Heart left ventricle (tissue), 16 donors: ENCODE data around the gene CIART. TPM values are rescaled to one million over a fixed set of nuclear protein-coding genes. Genes with fewer than 3 reads are reported as not detected.
"Not testable (repeated sequence)": the region's sequence is repeated elsewhere in the genome, so short reads cannot be mapped to it uniquely, and the experiment has no call there.

Experiments used
- ATAC-seq, 4 donors: fragments of 200-7000 bp; cut with Tn5 transposase; one replicate each; pipeline ENCODE4 v1.9.1; 2020 to 2022; ENCODE audit warnings: moderate library complexity in 4 of 4, mild to moderate bottlenecking in 3 of 4, moderate number of reproducible peaks in 1 of 4
- DNase-seq, 5 donors: peaks; one replicate each; pipeline ENCODE4 v3.0.0-alpha.2; 2020
- H3K27ac ChIP-seq, 12 donors: fragments of 200-600 bp; sonication (generic) in 4 of 12; one replicate each; pipeline versions ENCODE4 v1.5.0 to v1.8.0; 2016 to 2022; ENCODE audit warnings: mild to moderate bottlenecking in 2 of 12
- H3K27me3 ChIP-seq, 9 donors: fragments of 200-600 bp; sonication (generic) in 2 of 9; one replicate each; pipeline versions ENCODE4 v1.5.1 to v1.8.0; 2016 to 2022; ENCODE audit warnings: mild to moderate bottlenecking in 3 of 9
- H3K36me3 ChIP-seq, 9 donors: fragments of 200-600 bp; sonication (generic) in 2 of 9; one replicate each; pipeline versions ENCODE4 v1.5.0 to v1.8.0; 2018 to 2022; ENCODE audit warnings: mild to moderate bottlenecking in 2 of 9
- H3K4me1 ChIP-seq, 12 donors: fragments of 200-600 bp; sonication (generic) in 4 of 12; one replicate each; pipeline versions ENCODE4 v1.5.0 to v1.8.0; 2016 to 2022; ENCODE audit warnings: mild to moderate bottlenecking in 3 of 12
- H3K4me3 ChIP-seq, 12 donors: fragments of 200-600 bp; sonication (generic) in 4 of 12; one replicate each; pipeline versions ENCODE4 v1.5.0 to v1.8.0; 2017 to 2022; ENCODE audit warnings: mild to moderate bottlenecking in 9 of 12, moderate library complexity in 4 of 12
- H3K9me3 ChIP-seq, 12 donors: fragments of 200-600 bp; sonication (generic) in 4 of 12; one replicate each; pipeline versions ENCODE4 v1.5.0 to v1.8.0; 2016 to 2022; ENCODE audit warnings: mild to moderate bottlenecking in 1 of 12
- POLR2A ChIP-seq, 2 donors: fragments of 450-650 bp; IDR thresholded peaks; one replicate each; pipeline ENCODE4 v1.6.1; 2017; ENCODE audit warnings: antibody characterized with exemption in 2 of 2, mild to moderate bottlenecking in 2 of 2, moderate library complexity in 2 of 2
- WGBS, 4 donors: extraction: QIAGEN DNeasy Blood & Tissue Kit in 2 of 4; methylation state at CpG; one replicate each; pipeline versions ENCODE4 v1.1.5 to v1.1.7; 2013 to 2018; 5-methylcytosine and 5-hydroxymethylcytosine counted together
- intact Hi-C, 10 donors: fragments of 100-400 bp; cut with DNase I; formaldehyde crosslinking; loops; one replicate each; pipeline versions ENCODE4 v1.11.1 to v1.14.2; 2022
- polyA plus RNA-seq, 2 donors: library from polyadenylated mRNA; stranded (reverse); fragments of 200-250 nt; gene quantifications; one replicate each; pipeline ENCODE4 v1.2.3, GENCODE V29; 2013
- total RNA-seq, 9 donors: library from RNA; depleted of rRNA in 2 of 9; stranded (reverse); fragments of >200 nt in 2 of 9; fragmentation: NEBNext Ultra II Directional in 3 of 9; extraction: Animal tissue kit (Norgen Biotek cat#: 25700) in 3 of 9; gene quantifications; one replicate each; pipeline versions ENCODE4 v1.1.0 to v1.2.4, GENCODE V29; 2016 to 2023
- TF ChIP-seq, protein P1 (sequence below), 12 donors: fragments of 200-600 bp; sonication (generic) in 4 of 12; IDR thresholded peaks; one replicate each; pipeline versions ENCODE4 v1.5.0 to v1.8.0; 2018 to 2022; ENCODE audit warnings: antibody characterized with exemption in 12 of 12, mild to moderate bottlenecking in 5 of 12
- donor health status: ischemic (EF 13 %, LVEDD 7.1; RV severe dilation, severe dysfunction).
- donor health status: healthy with polysubstance abuse.
- donor health status: DM: no; HTN: yes; CAD: no.
- donor health status: DM: no; HTN: no; CAD: no.
- donor health status: ischemic (EF 25% LVEDD 6.9; RV normal size, moderate dysfunction).
- donor health status: ischemic (EF 25% LVEDD 5.7; RV mildly dilated, moderate dysfunction).
- donor health status: healthy.
- donor health status: DM: yes; HTN: yes; CAD: no.
- donor health status: ischemic (EF 35%, LVEDD 5.7; RV mildly dilated, moderate dysfunction).
- donor health status: nonischemic (EF 11% LVEDD 7.7; RV severe dilation, severe dysfunction).
- donor health status: DM: yes; HTN: yes; CAD: no.
- donor health status: PGD.
- donor health status: ischemic (EF 29% LVEDD 5.4; RV normal size, mild dysfunction).
- donor health status: nonischemic (EF 23%, LVEDD 6.1; RV moderate dilation, normal function).

Gene CIART
- total and polyA plus RNA-seq, 11 donors = 2.3 to 23.9 (median 7.1) TPM

GRCh38 chr1:150235852-150236613 lies 46.3 kb upstream of the CIART start, which contains the start of gene ANP32E:
ANP32E (minus strand) TSS chr1:150236112; CDS start chr1:150235786, 326 bp downstream.
- H3K36me3 ChIP-seq = peaks cover 0 to 6% (median under 1%) of the 10 kb centered on the region in 9 donors
- peak within 1 kb of the TSS; percentile 78 to 99 (median 96) for H3K4me3 ChIP-seq
- WGBS, 4 donors = 0 to 1% (median 1%) methylated on average over 33 of the region's 33 CpGs
- H3K27me3 ChIP-seq = no peaks in the 10 kb centered on the region
- peak; percentile 96 to 99 (median 98) for ATAC-seq
- H3K27ac ChIP-seq = peak within 1 kb of the TSS; percentile 83 to 100 (median 98)
- intact Hi-C loops = loop anchor here in 1 of 10 donors (5.0 kb wide), 1 partner anchor 91 kb away; no protein-coding TSS in a partner anchor
- H3K9me3 ChIP-seq = no peaks in the 10 kb centered on the region
- DNase-seq = peak; percentile 94 to 97 (median 96)
- TF ChIP-seq POLR2A (IDR thresholded peaks at IDR 0.05) = peak in 1 of 2 donors; percentile 80
- TF ChIP-seq, protein P1, sequence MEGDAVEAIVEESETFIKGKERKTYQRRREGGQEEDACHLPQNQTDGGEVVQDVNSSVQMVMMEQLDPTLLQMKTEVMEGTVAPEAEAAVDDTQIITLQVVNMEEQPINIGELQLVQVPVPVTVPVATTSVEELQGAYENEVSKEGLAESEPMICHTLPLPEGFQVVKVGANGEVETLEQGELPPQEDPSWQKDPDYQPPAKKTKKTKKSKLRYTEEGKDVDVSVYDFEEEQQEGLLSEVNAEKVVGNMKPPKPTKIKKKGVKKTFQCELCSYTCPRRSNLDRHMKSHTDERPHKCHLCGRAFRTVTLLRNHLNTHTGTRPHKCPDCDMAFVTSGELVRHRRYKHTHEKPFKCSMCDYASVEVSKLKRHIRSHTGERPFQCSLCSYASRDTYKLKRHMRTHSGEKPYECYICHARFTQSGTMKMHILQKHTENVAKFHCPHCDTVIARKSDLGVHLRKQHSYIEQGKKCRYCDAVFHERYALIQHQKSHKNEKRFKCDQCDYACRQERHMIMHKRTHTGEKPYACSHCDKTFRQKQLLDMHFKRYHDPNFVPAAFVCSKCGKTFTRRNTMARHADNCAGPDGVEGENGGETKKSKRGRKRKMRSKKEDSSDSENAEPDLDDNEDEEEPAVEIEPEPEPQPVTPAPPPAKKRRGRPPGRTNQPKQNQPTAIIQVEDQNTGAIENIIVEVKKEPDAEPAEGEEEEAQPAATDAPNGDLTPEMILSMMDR (IDR thresholded peaks at IDR 0.05) = peak in 4 of 12 donors; percentile 5 to 33 (median 12)
- H3K4me1 ChIP-seq = peaks cover 0 to 18% (median 11%) of the 10 kb centered on the region in 12 donors

DNA sequence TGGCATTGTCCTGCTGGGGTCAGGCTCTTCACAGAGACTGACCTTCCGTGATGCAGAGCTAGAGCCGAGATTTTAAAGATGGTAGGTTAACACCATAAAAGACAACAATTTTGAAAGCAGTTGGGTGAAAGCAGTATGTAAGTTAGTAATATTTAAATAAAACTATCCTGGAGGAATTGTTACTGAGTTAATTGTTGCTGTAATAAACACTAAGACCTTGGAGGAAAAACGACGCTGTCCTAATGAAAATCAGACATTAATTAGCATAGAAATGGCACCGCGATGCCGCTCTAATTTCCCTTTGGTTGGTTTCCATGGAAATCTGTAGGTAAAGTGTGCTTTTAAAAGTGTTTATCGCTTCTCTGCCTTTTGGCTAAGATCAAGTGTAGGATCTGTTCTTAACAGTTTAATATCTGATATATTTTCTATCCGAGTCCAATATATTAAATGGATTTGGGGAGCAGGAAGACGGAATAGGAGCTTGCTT lies 45.7 kb upstream of the CIART start:
- TF ChIP-seq, protein P1 (IDR thresholded peaks at IDR 0.05) = no peak
- TF ChIP-seq POLR2A (IDR thresholded peaks at IDR 0.05) = no peak
- Histone ChIP-seq H3K27ac (peak overlapping the region in 7 of 12 donors; percentile 7 to 100 (median 93)), H3K27me3 (no peaks in the 10 kb centered on the region), H3K36me3 (peaks cover 0 to under 1% (median 0%) of the 10 kb centered on the region in 9 donors), H3K9me3 (no peaks in the 10 kb centered on the region), H3K4me3 (peak overlapping the region in 11 of 12 donors; percentile 39 to 99 (median 97)), H3K4me1 (peaks cover 0 to 18% (median 11%) of the 10 kb centered on the region in 12 donors)
- DNase-seq (no peak), ATAC-seq (no peak)
- 37 to 39% (median 38%) methylated on average over 10 of the region's 10 CpGs for WGBS, 4 donors
- intact Hi-C loops = loop anchor here in 1 of 10 donors (5.0 kb wide), 1 partner anchor 91 kb away; no protein-coding TSS in a partner anchor

GRCh38 chr1:150237176-150237575 lies 45.2 kb upstream of the CIART start:
- peaks cover 0 to 18% (median 11%) of the 10 kb centered on the region in 12 donors for H3K4me1 ChIP-seq
- not testable (repeated sequence) for H3K9me3 ChIP-seq, H3K4me3 ChIP-seq, H3K27ac ChIP-seq, H3K36me3 ChIP-seq, DNase-seq, ATAC-seq, H3K27me3 ChIP-seq
- 86 to 97% (median 91%) methylated on average over 13 of the region's 13 CpGs for WGBS, 4 donors
- intact Hi-C loops = loop anchor here in 1 of 10 donors (5.0 kb wide), 1 partner anchor 90 kb away; no protein-coding TSS in a partner anchor

- DNase-seq (no peak), ATAC-seq (no peak)
- intact Hi-C loops = loop anchor here in 1 of 10 donors (5.0 kb wide), 1 partner anchor 90 kb away; no protein-coding TSS in a partner anchor
- TF ChIP-seq, protein P1 (IDR thresholded peaks at IDR 0.05) = no peak
- TF ChIP-seq POLR2A (IDR thresholded peaks at IDR 0.05) = no peak
- Histone ChIP-seq H3K27me3 (no peaks in the 10 kb centered on the region), H3K4me3 (no peak overlapping the region), H3K4me1 (peaks cover 0 to 18% (median 11%) of the 10 kb centered on the region in 12 donors), H3K36me3 (no peaks in the 10 kb centered on the region), H3K27ac (no peak overlapping the region), H3K9me3 (no peaks in the 10 kb centered on the region)
- WGBS, 4 donors = 91 to 95% (median 92%) methylated on average over 21 of the region's 21 CpGs
These were observed 44.6 kb upstream of the CIART start for GRCh38 chr1:150237746-150238145.
